Activated T-cell treated with anti-CD3 and anti-CD28 coated beads, Interleukin-2, amount 50 U/mL, for 24 hours (primary cell): ENCODE measurements around the gene CIRBP.
A peak's percentile ranks its signal among the peaks of the same experiment; 100 is the strongest.

Source experiments
- DNase-seq: peaks from one replicate; pipeline ENCODE4 v3.0.0-alpha.2; 2020
- H3K27ac Mint-ChIP-seq: 2 replicates; pipeline ENCODE4 v1.8.0; 2020; ENCODE audit warnings: mild to moderate bottlenecking, mixed read lengths
- H3K27me3 Mint-ChIP-seq: 2 replicates; pipeline ENCODE4 v1.8.0; 2020; ENCODE audit warnings: mixed read lengths
- H3K36me3 Mint-ChIP-seq: 2 replicates; pipeline ENCODE4 v1.8.0; 2020; ENCODE audit warnings: low read depth, mixed read lengths
- H3K4me1 Mint-ChIP-seq: 2 replicates; pipeline ENCODE4 v1.8.0; 2020; ENCODE audit warnings: low read depth, mixed read lengths
- H3K4me3 Mint-ChIP-seq: 2 replicates; pipeline ENCODE4 v1.8.0; 2020; ENCODE audit warnings: mild to moderate bottlenecking, moderate library complexity, mixed read lengths
- H3K9me3 Mint-ChIP-seq: 2 replicates; pipeline ENCODE4 v1.8.0; 2020; ENCODE audit warnings: mixed read lengths

Gene CIRBP

GRCh38 chr19:1269065-1269477, at the start of gene CIRBP:
CIRBP (plus strand) TSS chr19:1269332; CDS start chr19:1270934, 1,602 bp downstream.
- Mint-ChIP-seq H3K36me3 (peaks cover 58% of the 10 kb centered on the region), H3K27me3 (no peaks in the 10 kb centered on the region), H3K4me1 (peaks cover 79% of the 10 kb centered on the region), H3K9me3 (no peaks in the 10 kb centered on the region), H3K27ac (peak within 1 kb of the TSS; percentile 97), H3K4me3 (peak within 1 kb of the TSS; percentile 91)
- DNase-seq, result peak; percentile 99

- H3K4me3 Mint-ChIP-seq, result no peak overlapping the region
- no peaks in the 10 kb centered on the region for H3K9me3 Mint-ChIP-seq
- no peak for DNase-seq
- peaks cover 34% of the 10 kb centered on the region for H3K36me3 Mint-ChIP-seq
- H3K27me3 Mint-ChIP-seq, result no peaks in the 10 kb centered on the region
- H3K27ac Mint-ChIP-seq, result no peak overlapping the region
- H3K4me1 Mint-ChIP-seq, result peaks cover 8% of the 10 kb centered on the region
These were observed 49.2 kb upstream of the CIRBP start for GRCh38 chr19:1219786-1220476.

- H3K36me3 Mint-ChIP-seq, result peaks cover 33% of the 10 kb centered on the region
- no peak overlapping the region for H3K4me3 Mint-ChIP-seq
- no peaks in the 10 kb centered on the region for H3K27me3 Mint-ChIP-seq
- H3K27ac Mint-ChIP-seq, result no peak overlapping the region
- peaks cover 8% of the 10 kb centered on the region for H3K4me1 Mint-ChIP-seq
- no peaks in the 10 kb centered on the region for H3K9me3 Mint-ChIP-seq
- no peak for DNase-seq
These were observed 48.6 kb upstream of the CIRBP start for GRCh38 chr19:1220477-1220930.

- peaks cover 28% of the 10 kb centered on the region for H3K36me3 Mint-ChIP-seq
- DNase-seq, result no peak
- H3K4me1 Mint-ChIP-seq, result peaks cover 4% of the 10 kb centered on the region
- H3K9me3 Mint-ChIP-seq, result no peaks in the 10 kb centered on the region
- no peaks in the 10 kb centered on the region for H3K27me3 Mint-ChIP-seq
- H3K27ac Mint-ChIP-seq, result no peak overlapping the region
- H3K4me3 Mint-ChIP-seq, result no peak overlapping the region
These were observed 47.9 kb upstream of the CIRBP start for GRCh38 chr19:1220976-1221903.

GRCh38 chr19:1221904-1222255, 47.3 kb upstream of the CIRBP start:
- Mint-ChIP-seq H3K9me3 (no peaks in the 10 kb centered on the region), H3K4me3 (no peak overlapping the region), H3K36me3 (peaks cover 23% of the 10 kb centered on the region), H3K27me3 (no peaks in the 10 kb centered on the region), H3K4me1 (peaks cover 2% of the 10 kb centered on the region), H3K27ac (no peak overlapping the region)
- no peak for DNase-seq

GRCh38 chr19:1222394-1222793, 46.7 kb upstream of the CIRBP start:
- H3K27ac Mint-ChIP-seq, result no peak overlapping the region
- H3K4me3 Mint-ChIP-seq, result no peak overlapping the region
- no peaks in the 10 kb centered on the region for H3K9me3 Mint-ChIP-seq
- H3K36me3 Mint-ChIP-seq, result peaks cover 24% of the 10 kb centered on the region
- H3K4me1 Mint-ChIP-seq, result no peaks in the 10 kb centered on the region
- no peak for DNase-seq
- H3K27me3 Mint-ChIP-seq, result no peaks in the 10 kb centered on the region

GRCh38 chr19:1223018-1223855, 45.9 kb upstream of the CIRBP start:
- Mint-ChIP-seq H3K36me3 (peaks cover 25% of the 10 kb centered on the region), H3K9me3 (no peaks in the 10 kb centered on the region), H3K27ac (no peak overlapping the region), H3K4me3 (no peak overlapping the region), H3K4me1 (no peaks in the 10 kb centered on the region), H3K27me3 (no peaks in the 10 kb centered on the region)
- DNase-seq, result peak; percentile 50

GRCh38 chr19:1224047-1224825, 44.9 kb upstream of the CIRBP start:
- peaks cover 26% of the 10 kb centered on the region for H3K36me3 Mint-ChIP-seq
- no peak for DNase-seq
- H3K27me3 Mint-ChIP-seq, result no peaks in the 10 kb centered on the region
- H3K9me3 Mint-ChIP-seq, result no peaks in the 10 kb centered on the region
- no peaks in the 10 kb centered on the region for H3K4me1 Mint-ChIP-seq
- H3K4me3 Mint-ChIP-seq, result no peak overlapping the region
- H3K27ac Mint-ChIP-seq, result no peak overlapping the region

- no peaks in the 10 kb centered on the region for H3K9me3 Mint-ChIP-seq
- no peak overlapping the region for H3K4me3 Mint-ChIP-seq
- H3K4me1 Mint-ChIP-seq, result no peaks in the 10 kb centered on the region
- H3K27me3 Mint-ChIP-seq, result no peaks in the 10 kb centered on the region
- DNase-seq, result no peak
- H3K36me3 Mint-ChIP-seq, result peaks cover 24% of the 10 kb centered on the region
- H3K27ac Mint-ChIP-seq, result no peak overlapping the region
These were observed 44.3 kb upstream of the CIRBP start for GRCh38 chr19:1224847-1225246.

- H3K27ac Mint-ChIP-seq, result no peak overlapping the region
- no peaks in the 10 kb centered on the region for H3K9me3 Mint-ChIP-seq
- no peaks in the 10 kb centered on the region for H3K4me1 Mint-ChIP-seq
- H3K36me3 Mint-ChIP-seq, result peaks cover 23% of the 10 kb centered on the region
- H3K27me3 Mint-ChIP-seq, result no peaks in the 10 kb centered on the region
- no peak for DNase-seq
- H3K4me3 Mint-ChIP-seq, result no peak overlapping the region
These were observed 43.5 kb upstream of the CIRBP start for GRCh38 chr19:1225440-1226226.

GRCh38 chr19:1226227-1226518, 43.0 kb upstream of the CIRBP start:
- no peak overlapping the region for H3K4me3 Mint-ChIP-seq
- no peaks in the 10 kb centered on the region for H3K9me3 Mint-ChIP-seq

GRCh38 chr19:1226522-1227303, 42.4 kb upstream of the CIRBP start:
- H3K4me1 Mint-ChIP-seq, result no peaks in the 10 kb centered on the region
- H3K9me3 Mint-ChIP-seq, result no peaks in the 10 kb centered on the region
- H3K36me3 Mint-ChIP-seq, result peaks cover 18% of the 10 kb centered on the region
- no peak overlapping the region for H3K27ac Mint-ChIP-seq
- no peak for DNase-seq
- no peaks in the 10 kb centered on the region for H3K27me3 Mint-ChIP-seq
- no peak overlapping the region for H3K4me3 Mint-ChIP-seq

More at GRCh38 chr19:1226227-1226518, 43.0 kb upstream of the CIRBP start:
- Mint-ChIP-seq H3K36me3 (peaks cover 18% of the 10 kb centered on the region), H3K27ac (no peak overlapping the region), H3K4me1 (no peaks in the 10 kb centered on the region), H3K27me3 (no peaks in the 10 kb centered on the region)
- DNase-seq, result no peak
